Fibroblast of peridontal ligament (primary cell): ENCODE measurements around the gene LRRTM2.
"Not testable (repeated sequence)": the region's sequence is repeated elsewhere in the genome, so short reads cannot be mapped to it uniquely, and the experiment has no call there.

Source experiments
- DNase-seq: peaks from one replicate; pipeline ENCODE4 v3.0.0-alpha.2; 2010; ENCODE audit errors: extremely low read depth

Gene LRRTM2

GRCh38 chr5:138840103-138840502, 35.0 kb downstream of the LRRTM2 start:
- DNase-seq, result no peak

DNA sequence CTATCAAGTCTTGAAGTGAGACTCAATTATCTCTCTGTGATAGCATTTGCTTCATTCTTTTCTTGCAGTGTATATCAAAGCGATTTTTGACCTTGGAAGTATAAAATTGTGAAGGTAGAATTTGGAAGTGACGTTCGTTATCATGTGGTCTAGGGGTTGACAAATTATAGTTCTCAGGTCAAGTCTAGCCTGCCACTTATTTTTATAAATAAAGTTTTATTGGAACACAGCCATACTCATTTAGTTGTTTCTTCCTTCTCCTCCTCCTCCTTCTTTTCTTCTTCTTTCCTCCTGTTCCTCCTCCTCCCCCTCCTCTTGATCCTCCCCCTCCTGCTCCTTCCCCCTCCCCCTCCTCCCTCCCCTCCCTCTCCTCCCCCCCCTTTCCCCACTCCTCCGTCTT, 38.0 kb downstream of the LRRTM2 start:
- DNase-seq, result no peak

DNA sequence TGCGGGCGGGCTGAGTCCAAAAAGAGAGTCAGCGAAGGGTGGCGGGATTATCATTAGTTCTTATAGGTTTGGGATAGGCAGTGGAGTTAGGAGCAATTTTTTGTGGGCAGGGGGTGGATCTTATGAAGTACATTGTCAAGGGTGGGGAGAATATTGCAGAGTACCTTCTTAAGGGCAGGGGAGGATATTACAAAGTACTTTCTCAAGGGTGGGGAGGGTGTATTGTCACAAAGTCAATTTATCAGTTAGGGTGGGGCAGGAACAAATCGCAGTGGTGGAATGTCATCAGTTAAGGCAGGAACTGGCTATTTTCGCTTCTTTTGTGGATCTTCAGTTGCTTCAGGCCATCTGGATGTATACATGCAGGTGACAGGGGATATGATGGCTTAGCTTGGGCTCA, 40.3 kb downstream of the LRRTM2 start:
- not testable (repeated sequence) for DNase-seq

GRCh38 chr5:138833726-138834480, 41.2 kb downstream of the LRRTM2 start:
- DNase-seq, result no peak

DNA sequence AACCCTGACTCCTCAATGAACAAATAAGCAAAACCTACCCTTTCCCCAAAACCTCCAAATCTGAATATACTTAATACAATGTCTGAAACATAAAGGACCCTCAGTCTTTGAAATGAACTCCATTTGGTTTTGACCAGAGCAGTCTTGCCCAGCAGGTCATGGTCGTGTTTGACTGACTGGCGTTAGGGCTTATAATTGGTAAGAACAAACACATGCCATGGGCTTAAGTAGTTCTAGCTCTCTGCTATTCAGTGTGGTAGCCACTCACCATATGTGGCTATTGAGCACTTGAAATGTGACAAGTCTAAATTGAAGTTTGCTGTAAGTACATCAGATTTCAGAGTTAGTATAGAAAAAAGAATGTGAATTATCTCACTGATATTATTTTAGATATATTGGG, 42.1 kb downstream of the LRRTM2 start:
- no peak for DNase-seq

- peak; percentile 42 for DNase-seq
These were observed 42.9 kb downstream of the LRRTM2 start for GRCh38 chr5:138832218-138832617.

DNA sequence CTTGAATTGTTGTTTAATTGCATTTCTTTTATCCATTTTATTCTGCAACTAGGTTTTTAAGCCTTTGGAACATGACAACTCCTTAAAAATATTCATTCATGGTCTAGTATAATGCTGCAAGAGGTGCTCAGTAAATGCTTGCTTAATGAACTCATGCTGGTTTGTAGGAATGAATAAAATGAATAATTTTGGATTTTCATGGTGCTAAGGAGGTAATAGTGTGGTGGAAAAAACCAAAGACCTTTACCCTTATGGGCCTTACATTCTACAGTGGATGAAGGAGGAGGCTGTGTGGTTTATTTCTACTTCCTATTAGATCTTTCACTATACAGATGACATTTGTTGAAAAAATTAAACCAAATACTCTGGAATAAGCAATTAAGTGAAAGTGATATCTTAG, 43.4 kb downstream of the LRRTM2 start:
- DNase-seq, result peak; percentile 25

- peak; percentile 27 for DNase-seq
These were observed 45.8 kb downstream of the LRRTM2 start for GRCh38 chr5:138829341-138829740.

GRCh38 chr5:138828556-138828955, 46.6 kb downstream of the LRRTM2 start:
- DNase-seq, result no peak

DNA sequence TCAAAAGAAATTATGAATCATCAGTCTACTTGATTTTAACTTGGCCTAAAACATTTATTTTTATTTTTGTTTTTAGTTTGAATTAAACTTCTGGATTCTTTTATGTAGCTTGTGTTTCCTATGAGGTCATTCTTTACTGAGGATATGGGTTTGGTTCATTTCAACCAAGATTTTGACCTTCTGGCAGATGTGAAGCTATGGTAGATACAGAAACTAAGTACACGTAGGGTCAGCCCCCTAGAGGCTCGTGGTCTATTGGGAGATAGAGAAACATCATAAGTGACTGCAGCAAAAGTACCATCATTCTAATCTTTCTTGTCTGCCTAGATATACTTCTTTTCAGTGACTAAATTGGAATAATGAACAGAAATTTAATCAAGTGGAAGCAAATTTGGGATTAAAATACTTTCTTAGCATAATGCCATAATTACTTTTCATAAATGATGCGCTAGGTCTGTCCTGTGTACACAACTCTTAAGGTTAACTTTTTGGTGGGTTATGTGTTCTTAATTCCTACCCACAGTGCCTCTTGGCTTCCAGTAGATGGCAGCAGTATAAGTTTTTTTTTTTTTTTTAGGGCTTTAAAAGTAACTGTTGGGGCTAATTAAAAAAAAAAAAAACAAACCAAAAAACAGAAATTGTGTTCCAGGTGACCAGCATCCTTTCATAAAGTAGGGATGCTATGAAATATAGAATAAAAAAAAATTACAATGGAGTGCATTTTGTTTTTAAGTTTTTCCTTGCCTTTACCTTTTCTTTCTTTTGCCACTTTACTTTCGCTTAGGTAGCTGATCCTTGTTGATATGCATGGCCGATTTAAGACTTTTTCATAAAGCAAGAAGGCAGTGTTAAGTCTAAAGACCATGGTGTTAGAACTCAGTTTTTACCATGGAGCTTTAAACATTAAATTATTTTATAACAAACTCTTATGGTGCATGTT, 49.9 kb downstream of the LRRTM2 start:
- peak; percentile 40 for DNase-seq

- DNase-seq, result peak; percentile 22
These were observed 50.6 kb downstream of the LRRTM2 start for GRCh38 chr5:138824516-138824915.

DNA sequence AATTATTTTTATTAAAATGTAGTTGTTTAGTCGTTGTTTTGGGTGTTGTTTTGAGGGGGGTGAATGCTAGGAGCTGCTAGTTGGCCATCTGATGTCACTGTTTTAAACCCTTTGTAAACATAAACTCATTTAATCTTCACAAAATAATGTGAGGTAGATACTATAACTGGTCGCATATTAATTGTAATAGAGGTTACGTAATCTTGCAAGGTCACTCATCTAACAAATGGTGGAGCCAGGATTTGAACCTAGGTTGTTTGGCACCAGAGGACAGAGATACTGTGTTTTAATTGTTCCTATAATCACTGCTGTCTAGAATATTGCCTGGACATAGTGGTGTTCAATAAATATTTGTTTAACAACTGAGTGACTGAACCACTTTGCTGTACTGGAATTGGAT, 54.4 kb downstream of the LRRTM2 start:
- no peak for DNase-seq

GRCh38 chr5:138819081-138819480, 56.1 kb downstream of the LRRTM2 start:
- DNase-seq, result no peak
